Mesodermal cell (in vitro differentiated cells): ENCODE data around the gene ANXA3. TPM values are rescaled to one million over a fixed set of nuclear protein-coding genes. Genes with fewer than 3 reads are reported as not detected.
"Not testable (repeated sequence)": the region's sequence is repeated elsewhere in the genome, so short reads cannot be mapped to it uniquely, and the experiment has no call there.

ENCODE experiments used
- H3K27ac ChIP-seq: 2 replicates; pipeline ENCODE4 v1.7.0; 2013; ENCODE audit warnings: mild to moderate bottlenecking, low read depth, low read length, moderate library complexity; ENCODE audit not compliant: severe bottlenecking
- H3K36me3 ChIP-seq: 2 replicates; pipeline ENCODE4 v1.7.1; 2013; ENCODE audit warnings: mild to moderate bottlenecking, low read length, moderate library complexity; ENCODE audit not compliant: control insufficient read depth, insufficient read depth
- H3K4me1 ChIP-seq: one replicate; pipeline ENCODE4 v1.7.1; 2013; ENCODE audit warnings: mild to moderate bottlenecking, low read length; ENCODE audit not compliant: insufficient read depth, control insufficient read depth, poor library complexity, severe bottlenecking
- H3K4me3 ChIP-seq: 2 replicates; pipeline ENCODE4 v1.7.0; 2013; ENCODE audit warnings: low read length, control low read depth, mild to moderate bottlenecking; ENCODE audit not compliant: insufficient read depth, poor library complexity, severe bottlenecking; ENCODE audit errors: extremely low read depth
- H3K9me3 ChIP-seq: 2 replicates; pipeline ENCODE4 v1.7.1; 2013; ENCODE audit warnings: mild to moderate bottlenecking, low read length, moderate library complexity; ENCODE audit not compliant: control insufficient read depth
- WGBS, 2 experiments: methylation state at CpG; one replicate each; pipeline ENCODE4 v1.1.5; 2013; ENCODE audit warnings: missing lambda C conversion rate in 2 of 2; ENCODE audit not compliant: insufficient coverage in 2 of 2; 5-methylcytosine and 5-hydroxymethylcytosine counted together
- polyA plus RNA-seq, 2 experiments: library from polyadenylated mRNA; stranded (reverse); fragments of 50-300 nt; gene quantifications; one replicate each; pipeline ENCODE4 v1.2.3, GENCODE V29; 2013

ANXA3 gene, protein sequence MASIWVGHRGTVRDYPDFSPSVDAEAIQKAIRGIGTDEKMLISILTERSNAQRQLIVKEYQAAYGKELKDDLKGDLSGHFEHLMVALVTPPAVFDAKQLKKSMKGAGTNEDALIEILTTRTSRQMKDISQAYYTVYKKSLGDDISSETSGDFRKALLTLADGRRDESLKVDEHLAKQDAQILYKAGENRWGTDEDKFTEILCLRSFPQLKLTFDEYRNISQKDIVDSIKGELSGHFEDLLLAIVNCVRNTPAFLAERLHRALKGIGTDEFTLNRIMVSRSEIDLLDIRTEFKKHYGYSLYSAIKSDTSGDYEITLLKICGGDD
- polyA plus RNA-seq (2013, experiment 1 of 2): 28.9 TPM
- polyA plus RNA-seq (2013, experiment 2 of 2): 49.8 TPM

DNA sequence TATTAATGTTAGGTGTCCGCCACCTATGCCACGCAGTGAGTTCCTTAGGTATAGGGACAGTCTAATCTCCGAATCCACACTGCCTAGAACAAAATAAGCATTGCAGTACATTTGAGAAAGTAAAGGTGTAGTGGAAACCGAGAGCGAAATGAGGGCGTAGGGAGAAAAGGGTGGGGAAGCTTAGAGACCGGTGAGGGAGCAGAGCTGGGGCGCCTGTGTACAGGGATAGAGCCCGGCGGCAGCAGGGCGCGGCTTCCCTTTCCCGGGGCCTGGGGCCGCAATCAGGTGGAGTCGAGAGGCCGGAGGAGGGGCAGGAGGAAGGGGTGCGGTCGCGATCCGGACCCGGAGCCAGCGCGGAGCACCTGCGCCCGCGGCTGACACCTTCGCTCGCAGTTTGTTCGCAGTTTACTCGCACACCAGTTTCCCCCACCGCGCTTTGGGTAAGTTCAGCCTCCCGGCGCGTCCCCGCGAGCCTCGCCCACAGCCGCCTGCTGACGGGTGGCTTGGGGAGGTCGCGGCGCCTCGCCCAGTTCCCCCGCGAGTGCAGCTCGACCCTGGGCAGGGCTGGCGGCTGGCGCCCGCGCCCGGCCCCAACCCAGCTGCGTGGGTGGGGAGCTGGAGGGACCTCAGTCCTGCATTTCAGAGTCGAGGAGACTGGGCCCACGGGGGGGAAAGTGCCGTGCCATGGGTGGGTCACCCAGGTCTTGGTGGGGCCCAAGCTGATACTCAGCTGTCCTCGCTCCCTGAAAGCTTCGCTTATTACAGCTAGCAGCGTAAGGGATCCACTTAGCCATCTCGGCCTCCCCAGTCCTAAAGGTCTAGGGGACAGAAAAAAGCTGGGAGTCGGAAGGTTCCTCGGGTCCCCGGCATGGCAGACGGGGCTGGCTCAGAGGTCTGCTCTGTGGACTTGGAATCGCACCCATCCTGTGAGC, at the start of gene ANXA3:
Gene ANXA3 (plus strand): TSS at position 351 of the 932 bp plus-strand sequence. CDS start 2,704 bp downstream, outside the sequence.
- H3K4me1 ChIP-seq: peaks cover 23% of the 10 kb centered on the region
- 1 to 5% methylated on average over 38 to 40 of the region's 65 CpGs for WGBS, 2 experiments
- H3K4me3 ChIP-seq: peak within 1 kb of the TSS; percentile 63
- H3K9me3 ChIP-seq: no peaks in the 10 kb centered on the region
- peak within 1 kb of the TSS; percentile 80 for H3K27ac ChIP-seq
- H3K36me3 ChIP-seq: peaks cover 14% of the 10 kb centered on the region

DNA sequence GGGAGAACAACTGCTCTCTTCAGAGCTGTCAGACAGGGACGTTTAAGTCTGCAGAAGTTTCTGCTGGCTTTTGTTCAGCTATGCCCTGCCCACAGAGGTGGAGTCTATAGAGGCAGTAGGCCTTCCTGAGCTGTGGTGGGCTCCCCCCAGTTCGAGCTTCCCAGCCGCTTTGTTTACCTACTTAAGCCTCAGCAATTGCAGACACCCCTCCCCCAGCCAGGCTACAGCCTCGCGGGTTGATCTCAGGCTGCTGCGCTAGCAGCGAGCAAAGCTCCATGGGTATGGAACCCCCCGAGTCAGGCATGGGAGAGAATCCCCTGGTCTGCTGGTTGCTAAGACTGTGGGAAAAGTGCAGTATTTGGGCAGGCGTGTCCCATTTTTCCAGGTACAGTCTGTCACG, 45.3 kb upstream of the ANXA3 start:
- H3K27ac ChIP-seq, H3K4me1 ChIP-seq, H3K4me3 ChIP-seq, H3K9me3 ChIP-seq: not testable (repeated sequence)
- 64 to 74% methylated on average over 8 to 9 of the region's 10 CpGs for WGBS, 2 experiments
- peaks cover 18% of the 10 kb centered on the region for H3K36me3 ChIP-seq

DNA sequence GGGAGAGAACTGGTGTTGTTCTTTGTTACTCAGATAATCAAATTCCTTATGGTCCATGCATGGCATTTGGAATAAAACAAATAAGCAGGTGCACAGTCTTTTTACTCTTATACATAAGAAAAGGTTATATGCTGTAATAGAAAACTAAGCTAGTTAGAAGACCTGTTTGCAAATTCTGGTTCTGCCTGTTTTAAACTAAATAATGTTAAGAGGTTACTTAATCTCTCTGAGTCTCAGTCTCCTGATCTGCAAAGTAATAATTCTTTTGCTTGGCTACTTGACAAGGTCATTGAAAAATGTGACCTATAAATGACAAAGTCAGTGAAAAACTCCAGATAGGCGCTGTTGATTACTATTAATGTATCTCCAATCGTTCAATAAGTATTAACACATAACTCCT, 42.5 kb upstream of the ANXA3 start:
- 100% methylated on average over 1 of the region's 2 CpGs; no CpG with 5 or more reads in 1 of the 2 experiments for WGBS, 2 experiments
- no peaks in the 10 kb centered on the region for H3K4me1 ChIP-seq
- H3K4me3 ChIP-seq: no peak overlapping the region
- no peak overlapping the region for H3K27ac ChIP-seq
- H3K36me3 ChIP-seq: peaks cover 17% of the 10 kb centered on the region
- H3K9me3 ChIP-seq: no peaks in the 10 kb centered on the region

DNA sequence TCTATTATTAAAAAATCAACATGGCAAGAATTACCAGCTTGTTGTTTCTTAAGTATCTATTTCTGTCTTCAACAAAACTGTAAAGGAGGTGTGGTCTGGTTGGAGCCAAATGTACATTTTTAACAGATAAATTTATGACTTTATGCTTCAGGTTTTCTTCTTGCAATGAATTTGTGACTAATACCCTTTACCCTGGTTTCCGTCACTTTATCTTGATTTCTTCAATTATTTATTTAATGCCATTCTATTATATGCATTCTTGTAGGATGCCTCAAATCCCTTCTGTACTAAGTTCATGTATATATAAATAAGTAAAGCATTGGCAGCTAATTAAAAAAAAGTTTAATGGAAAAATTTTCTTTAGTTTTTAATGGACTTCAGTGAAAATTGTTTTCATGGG, 41.5 kb upstream of the ANXA3 start:
- WGBS, 2 experiments: no CpG with 5 or more reads among the region's 1 CpG
- no peak overlapping the region for H3K27ac ChIP-seq

DNA sequence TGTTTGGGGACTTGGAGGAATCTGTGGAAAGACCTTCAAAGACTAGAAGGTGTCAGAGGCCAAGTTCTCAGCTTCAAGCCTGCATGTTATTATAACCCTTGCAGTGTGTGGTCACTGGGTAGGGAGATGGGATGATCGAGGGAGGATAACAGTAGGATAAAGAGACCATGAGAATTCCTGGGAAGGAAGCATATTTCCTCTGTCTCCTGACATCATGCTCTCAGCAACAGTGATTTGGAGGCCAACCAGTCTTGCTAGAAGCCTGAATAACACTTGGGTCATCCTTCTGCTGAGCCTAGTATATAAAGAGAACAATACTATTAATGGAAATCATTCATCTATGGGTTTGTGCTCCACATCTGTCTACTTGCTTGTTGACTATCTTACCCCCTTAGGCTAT, 40.9 kb upstream of the ANXA3 start:
- no peak overlapping the region for H3K4me3 ChIP-seq
- 50% methylated on average over 1 of the region's 1 CpG; no CpG with 5 or more reads in 1 of the 2 experiments for WGBS, 2 experiments
- H3K27ac ChIP-seq: no peak overlapping the region
- no peaks in the 10 kb centered on the region for H3K4me1 ChIP-seq
- no peaks in the 10 kb centered on the region for H3K9me3 ChIP-seq
- H3K36me3 ChIP-seq: peaks cover 20% of the 10 kb centered on the region

More for the DNA sequence above, 41.5 kb upstream of the ANXA3 start:
- no peaks in the 10 kb centered on the region for H3K9me3 ChIP-seq
- no peaks in the 10 kb centered on the region for H3K4me1 ChIP-seq
- H3K36me3 ChIP-seq: peaks cover 17% of the 10 kb centered on the region
- H3K4me3 ChIP-seq: no peak overlapping the region

DNA sequence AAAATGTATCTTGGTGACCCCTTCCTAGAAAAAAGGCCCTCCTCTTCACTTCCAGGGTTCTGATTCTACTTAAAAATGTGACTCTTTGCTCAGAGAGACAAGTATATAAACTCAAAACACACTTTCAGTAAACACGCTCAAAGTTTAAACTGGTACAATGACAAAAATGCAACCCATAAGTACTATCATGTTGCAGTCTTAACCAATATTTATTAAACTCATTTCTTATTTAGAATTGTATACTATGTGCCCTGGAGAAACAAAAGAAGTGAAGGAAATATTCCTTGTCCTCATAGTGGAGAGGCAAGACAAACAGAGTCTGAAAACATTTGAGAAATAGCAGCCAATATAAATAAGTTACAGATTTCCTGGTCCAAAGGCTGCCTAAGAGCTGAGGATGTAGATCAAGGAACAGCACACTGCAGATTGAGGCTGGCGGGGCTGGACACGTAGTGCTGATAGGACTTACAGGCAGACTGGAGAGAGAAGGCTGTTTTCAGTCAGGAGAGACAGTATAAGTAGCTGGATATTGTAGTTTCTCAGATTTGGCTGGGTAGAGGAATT, 39.1 kb upstream of the ANXA3 start:
- Histone ChIP-seq H3K9me3 (no peaks in the 10 kb centered on the region), H3K36me3 (peaks cover 16% of the 10 kb centered on the region), H3K4me1 (no peaks in the 10 kb centered on the region), H3K27ac (no peak overlapping the region), H3K4me3 (no peak overlapping the region)
- WGBS, 2 experiments: 92 to 94% methylated on average over 2 of the region's 3 CpGs

DNA sequence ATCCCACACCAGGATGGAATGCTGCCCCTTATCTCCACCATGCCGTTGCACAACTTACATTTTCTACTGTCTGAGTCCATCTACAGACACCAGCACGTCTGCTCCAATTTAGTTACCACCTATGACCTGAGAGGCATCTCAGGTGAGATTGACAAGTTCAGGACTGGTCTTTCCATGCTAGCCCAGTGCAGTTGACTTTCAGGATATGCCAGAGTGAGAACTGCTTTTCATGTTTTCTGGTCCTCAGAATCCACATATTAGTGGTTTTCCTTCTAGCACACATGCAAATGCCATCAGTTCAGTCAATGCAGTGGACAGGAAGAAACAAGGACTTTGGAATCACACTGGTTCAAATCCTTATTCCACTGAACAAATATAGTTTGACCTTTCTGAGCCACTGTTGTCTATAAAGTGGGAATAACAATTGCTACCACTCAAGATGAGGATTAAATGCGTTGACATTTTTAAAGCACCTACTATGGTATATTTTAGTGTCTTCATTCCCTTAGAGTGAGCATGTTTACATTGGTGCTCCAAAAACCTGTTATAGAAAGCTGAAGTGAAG, 38.1 kb upstream of the ANXA3 start:
- Histone ChIP-seq H3K4me1 (no peaks in the 10 kb centered on the region), H3K36me3 (peaks cover 10% of the 10 kb centered on the region), H3K27ac (no peak overlapping the region), H3K9me3 (no peaks in the 10 kb centered on the region), H3K4me3 (no peak overlapping the region)
- WGBS, 2 experiments: 90 to 93% methylated on average over 2 of the region's 3 CpGs

DNA sequence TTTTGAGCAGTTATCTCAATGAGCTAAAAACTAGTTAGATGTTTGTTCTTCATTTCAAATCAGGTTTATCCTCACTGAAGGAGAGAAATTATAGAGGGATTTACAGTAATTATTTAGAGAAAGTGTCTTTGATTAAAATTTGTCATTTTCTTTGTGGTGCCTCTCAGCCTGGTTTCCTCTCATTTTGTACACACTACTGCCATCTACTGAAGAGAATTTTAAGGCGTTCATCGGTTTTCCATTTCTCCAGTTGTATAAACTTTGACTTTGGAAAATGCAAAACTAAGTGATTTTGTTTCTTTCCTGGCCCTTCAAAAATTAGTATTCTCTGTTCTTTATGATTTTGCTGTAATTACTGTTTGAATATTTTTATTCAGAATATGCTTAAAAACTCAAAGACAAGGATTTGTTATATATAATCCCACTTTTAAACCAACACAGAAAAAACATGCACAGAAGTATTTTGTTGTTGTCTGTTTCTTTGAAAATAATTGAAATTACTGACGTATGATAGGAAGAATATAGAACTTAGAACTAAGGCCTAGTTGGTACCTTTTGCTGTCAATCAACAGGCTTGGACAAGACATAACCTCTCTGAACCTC, 34.4 kb upstream of the ANXA3 start:
- H3K4me1 ChIP-seq: no peaks in the 10 kb centered on the region
- H3K36me3 ChIP-seq: peaks cover 6% of the 10 kb centered on the region
- H3K27ac ChIP-seq: no peak overlapping the region
- WGBS, 2 experiments: 80% methylated on average over 1 of the region's 3 CpGs; no CpG with 5 or more reads in 1 of the 2 experiments
- no peaks in the 10 kb centered on the region for H3K9me3 ChIP-seq
- no peak overlapping the region for H3K4me3 ChIP-seq

DNA sequence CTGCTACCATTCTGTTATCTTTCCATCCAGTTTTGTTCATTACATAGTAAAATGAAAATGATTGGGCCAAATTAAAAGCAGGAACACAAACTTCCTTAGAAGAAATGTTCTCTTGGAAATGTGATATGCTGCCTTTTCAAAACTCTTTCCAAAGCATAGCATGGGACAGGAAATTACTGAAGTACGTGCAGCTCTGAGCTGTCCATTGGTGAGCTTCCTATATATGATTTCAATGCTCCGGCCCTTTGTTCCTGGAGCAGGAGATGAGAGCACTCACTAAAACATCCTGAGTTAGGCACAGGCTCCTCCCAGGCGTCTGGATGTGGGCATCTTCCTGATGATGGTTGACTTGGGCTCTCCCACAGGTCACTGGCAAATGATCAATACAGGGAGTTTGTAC, 33.0 kb upstream of the ANXA3 start:
- Histone ChIP-seq H3K27ac (no peak overlapping the region), H3K4me1 (no peaks in the 10 kb centered on the region), H3K9me3 (no peaks in the 10 kb centered on the region), H3K4me3 (no peak overlapping the region), H3K36me3 (peaks cover 6% of the 10 kb centered on the region)
- WGBS, 2 experiments: 77 to 100% methylated on average over 2 of the region's 3 CpGs

DNA sequence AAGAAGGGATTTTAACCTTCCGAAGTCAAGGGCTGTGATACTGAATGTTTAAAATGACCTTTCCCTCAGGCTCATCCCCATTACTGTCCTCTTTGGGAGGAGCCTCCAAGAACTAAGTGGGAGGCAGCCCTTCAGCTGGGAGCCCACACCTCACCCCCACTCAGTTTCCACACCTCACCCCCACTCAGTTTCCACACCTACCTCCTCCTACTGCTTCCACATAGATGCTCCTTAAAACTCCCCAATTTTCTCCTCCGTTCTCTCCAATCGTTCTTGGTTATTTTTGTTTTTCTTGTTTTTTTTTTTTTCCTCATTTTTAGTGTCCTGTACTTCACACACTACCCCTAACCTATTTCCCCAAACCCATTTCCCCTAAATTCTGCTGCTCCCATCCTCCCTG, 31.6 kb upstream of the ANXA3 start:
- Histone ChIP-seq H3K4me3 (no peak overlapping the region), H3K27ac (no peak overlapping the region), H3K4me1 (no peaks in the 10 kb centered on the region), H3K36me3 (peaks cover 6% of the 10 kb centered on the region), H3K9me3 (no peaks in the 10 kb centered on the region)
- WGBS, 2 experiments: 100% methylated on average over 1 to 2 of the region's 3 CpGs
